ENCODE data around the gene ZDHHC18.

Gene ZDHHC18

GRCh38 chr1:26826261-26827105 is at the start of gene ZDHHC18:
ZDHHC18 (plus strand) TSS chr1:26826688; CDS start chr1:26826805, 117 bp downstream.
- Mint-ChIP-seq H3K27me3 (ENCODE audit: low read depth) (no peaks in the 10 kb centered on the region), H3K27ac (peak within 1 kb of the TSS; percentile 91), H3K4me1 (ENCODE audit: low read depth) (peaks cover 39% of the 10 kb centered on the region), H3K9me3 (no peaks in the 10 kb centered on the region), H3K36me3 (ENCODE audit: low read depth) (peaks cover 25% of the 10 kb centered on the region), H3K4me3 (peak within 1 kb of the TSS; percentile 97)
- DNase-seq (ENCODE audit: low spot score) = peak; percentile 77

- H3K4me3 Mint-ChIP-seq = no peak overlapping the region
- DNase-seq (ENCODE audit: low spot score) = no peak
- H3K36me3 Mint-ChIP-seq (ENCODE audit: low read depth) = peaks cover 71% of the 10 kb centered on the region
- no peaks in the 10 kb centered on the region for H3K9me3 Mint-ChIP-seq
- no peaks in the 10 kb centered on the region for H3K27me3 Mint-ChIP-seq (ENCODE audit: low read depth)
- H3K4me1 Mint-ChIP-seq (ENCODE audit: low read depth) = peaks cover 20% of the 10 kb centered on the region
- H3K27ac Mint-ChIP-seq = no peak overlapping the region
Observed at GRCh38 chr1:26779098-26779668, 47.3 kb upstream of the ZDHHC18 start.

- no peaks in the 10 kb centered on the region for H3K9me3 Mint-ChIP-seq
- peaks cover 58% of the 10 kb centered on the region for H3K36me3 Mint-ChIP-seq (ENCODE audit: low read depth)
- DNase-seq (ENCODE audit: low spot score) = no peak
- H3K4me3 Mint-ChIP-seq = no peak overlapping the region
- H3K27me3 Mint-ChIP-seq (ENCODE audit: low read depth) = no peaks in the 10 kb centered on the region
- H3K4me1 Mint-ChIP-seq (ENCODE audit: low read depth) = peaks cover 27% of the 10 kb centered on the region
- H3K27ac Mint-ChIP-seq = no peak overlapping the region
Observed at GRCh38 chr1:26780344-26780957, 46.0 kb upstream of the ZDHHC18 start.

GRCh38 chr1:26781206-26781825 is 45.2 kb upstream of the ZDHHC18 start:
- H3K27ac Mint-ChIP-seq = no peak overlapping the region
- no peak for DNase-seq (ENCODE audit: low spot score)
- no peaks in the 10 kb centered on the region for H3K27me3 Mint-ChIP-seq (ENCODE audit: low read depth)
- no peak overlapping the region for H3K4me3 Mint-ChIP-seq
- no peaks in the 10 kb centered on the region for H3K9me3 Mint-ChIP-seq
- peaks cover 35% of the 10 kb centered on the region for H3K4me1 Mint-ChIP-seq (ENCODE audit: low read depth)
- H3K36me3 Mint-ChIP-seq (ENCODE audit: low read depth) = peaks cover 51% of the 10 kb centered on the region

GRCh38 chr1:26782521-26783212 is 43.8 kb upstream of the ZDHHC18 start:
- Mint-ChIP-seq H3K9me3 (no peaks in the 10 kb centered on the region), H3K36me3 (ENCODE audit: low read depth) (peaks cover 45% of the 10 kb centered on the region), H3K27ac (peak overlapping the region; percentile 24), H3K4me3 (no peak overlapping the region), H3K27me3 (ENCODE audit: low read depth) (no peaks in the 10 kb centered on the region), H3K4me1 (ENCODE audit: low read depth) (peaks cover 46% of the 10 kb centered on the region)
- no peak for DNase-seq (ENCODE audit: low spot score)

- Mint-ChIP-seq H3K9me3 (no peaks in the 10 kb centered on the region), H3K27me3 (ENCODE audit: low read depth) (no peaks in the 10 kb centered on the region), H3K27ac (no peak overlapping the region), H3K4me1 (ENCODE audit: low read depth) (peaks cover 45% of the 10 kb centered on the region), H3K4me3 (no peak overlapping the region), H3K36me3 (ENCODE audit: low read depth) (peaks cover 37% of the 10 kb centered on the region)
- no peak for DNase-seq (ENCODE audit: low spot score)
Observed at GRCh38 chr1:26783646-26784022, 42.9 kb upstream of the ZDHHC18 start.

- Mint-ChIP-seq H3K9me3 (no peaks in the 10 kb centered on the region), H3K27ac (no peak overlapping the region), H3K4me1 (ENCODE audit: low read depth) (peaks cover 47% of the 10 kb centered on the region), H3K36me3 (ENCODE audit: low read depth) (peaks cover 32% of the 10 kb centered on the region), H3K4me3 (no peak overlapping the region), H3K27me3 (ENCODE audit: low read depth) (no peaks in the 10 kb centered on the region)
- DNase-seq (ENCODE audit: low spot score) = no peak
Observed at GRCh38 chr1:26784023-26784871, 42.2 kb upstream of the ZDHHC18 start.

- H3K4me1 Mint-ChIP-seq (ENCODE audit: low read depth) = peaks cover 53% of the 10 kb centered on the region
- no peak for DNase-seq (ENCODE audit: low spot score)
- H3K27me3 Mint-ChIP-seq (ENCODE audit: low read depth) = no peaks in the 10 kb centered on the region
- peaks cover 26% of the 10 kb centered on the region for H3K36me3 Mint-ChIP-seq (ENCODE audit: low read depth)
- no peak overlapping the region for H3K27ac Mint-ChIP-seq
- no peaks in the 10 kb centered on the region for H3K9me3 Mint-ChIP-seq
- H3K4me3 Mint-ChIP-seq = no peak overlapping the region
Observed at GRCh38 chr1:26784886-26785285, 41.6 kb upstream of the ZDHHC18 start.

GRCh38 chr1:26785611-26786436 is 40.7 kb upstream of the ZDHHC18 start:
- Mint-ChIP-seq H3K27ac (peak overlapping the region; percentile 99), H3K36me3 (ENCODE audit: low read depth) (peaks cover 21% of the 10 kb centered on the region), H3K27me3 (ENCODE audit: low read depth) (no peaks in the 10 kb centered on the region), H3K4me3 (peak overlapping the region; percentile 94), H3K4me1 (ENCODE audit: low read depth) (peaks cover 60% of the 10 kb centered on the region), H3K9me3 (no peaks in the 10 kb centered on the region)
- DNase-seq (ENCODE audit: low spot score) = no peak

GRCh38 chr1:26786437-26787380 is 39.8 kb upstream of the ZDHHC18 start:
- Mint-ChIP-seq H3K27ac (peak overlapping the region; percentile 99), H3K4me1 (ENCODE audit: low read depth) (peaks cover 67% of the 10 kb centered on the region), H3K4me3 (peak overlapping the region; percentile 94), H3K9me3 (no peaks in the 10 kb centered on the region), H3K36me3 (ENCODE audit: low read depth) (peaks cover 14% of the 10 kb centered on the region), H3K27me3 (ENCODE audit: low read depth) (no peaks in the 10 kb centered on the region)
- DNase-seq (ENCODE audit: low spot score) = peak; percentile 53

- Mint-ChIP-seq H3K27ac (peak overlapping the region; percentile 99), H3K9me3 (no peaks in the 10 kb centered on the region), H3K4me3 (peak overlapping the region; percentile 94), H3K36me3 (ENCODE audit: low read depth) (peaks cover 8% of the 10 kb centered on the region), H3K27me3 (ENCODE audit: low read depth) (no peaks in the 10 kb centered on the region), H3K4me1 (ENCODE audit: low read depth) (peaks cover 67% of the 10 kb centered on the region)
- DNase-seq (ENCODE audit: low spot score) = peak; percentile 81
Observed at GRCh38 chr1:26787381-26787705, 39.1 kb upstream of the ZDHHC18 start.
